HG03196 (cell line): ENCODE data around the gene SFTA2.
"Not testable (repeated sequence)": the region's sequence is repeated elsewhere in the genome, so short reads cannot be mapped to it uniquely, and the experiment has no call there.

ENCODE experiments used
- ATAC-seq: cut with Tn5 transposase; IDR thresholded peaks from one replicate; pipeline ENCODE4 v1.9.1; 2021; ENCODE audit not compliant: unreplicated experiment

The SFTA2 gene

GRCh38 chr6:30944051-30944450, 12.1 kb upstream of the SFTA2 start:
- ATAC-seq: no peak

DNA sequence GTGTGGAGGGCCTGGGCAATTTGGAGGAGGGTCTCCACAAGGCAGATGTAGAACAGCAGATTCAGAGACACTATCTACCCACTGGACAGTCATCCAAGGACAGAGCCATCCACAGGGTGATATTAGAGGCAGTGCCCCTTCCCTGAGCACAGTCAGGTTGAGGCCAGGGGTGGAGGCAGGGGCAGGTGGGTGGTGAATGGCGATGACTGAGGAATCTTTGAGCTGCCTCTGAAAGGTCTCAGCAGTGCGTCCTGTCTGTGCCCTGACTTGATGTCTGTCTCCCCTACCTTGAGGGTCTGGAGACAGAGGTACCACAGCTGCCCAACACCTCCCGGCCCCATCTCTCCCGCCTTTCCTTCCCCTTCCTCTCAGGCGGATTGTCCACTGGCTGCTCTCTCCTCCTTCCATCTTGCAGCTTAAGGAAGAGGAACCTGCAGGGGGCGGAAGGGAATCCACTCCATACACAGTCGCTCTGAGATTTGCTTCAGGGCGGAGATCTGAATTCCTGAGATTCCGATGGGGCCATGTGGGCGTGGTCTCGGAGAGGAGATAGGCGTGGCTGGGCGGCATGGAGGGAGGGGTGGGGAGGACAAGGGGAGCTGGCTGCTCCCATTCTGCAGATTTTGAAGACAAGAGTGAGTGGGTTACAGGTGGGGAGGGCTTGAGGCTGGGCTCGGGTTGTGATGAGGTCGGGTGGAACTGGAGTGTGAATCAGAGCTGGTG, 10.5 kb upstream of the SFTA2 start:
- no peak for ATAC-seq

- ATAC-seq: no peak
Measured at GRCh38 chr6:30940361-30940986, 8.5 kb upstream of the SFTA2 start, which contains the start of gene MUCL3. MUCL3 (plus strand) TSS chr6:30940973; CDS start chr6:30941000, 27 bp downstream.

- ATAC-seq: no peak
Measured at GRCh38 chr6:30939473-30939872, 7.5 kb upstream of the SFTA2 start.

- no peak for ATAC-seq
Measured at GRCh38 chr6:30938730-30939129, 6.8 kb upstream of the SFTA2 start.

DNA sequence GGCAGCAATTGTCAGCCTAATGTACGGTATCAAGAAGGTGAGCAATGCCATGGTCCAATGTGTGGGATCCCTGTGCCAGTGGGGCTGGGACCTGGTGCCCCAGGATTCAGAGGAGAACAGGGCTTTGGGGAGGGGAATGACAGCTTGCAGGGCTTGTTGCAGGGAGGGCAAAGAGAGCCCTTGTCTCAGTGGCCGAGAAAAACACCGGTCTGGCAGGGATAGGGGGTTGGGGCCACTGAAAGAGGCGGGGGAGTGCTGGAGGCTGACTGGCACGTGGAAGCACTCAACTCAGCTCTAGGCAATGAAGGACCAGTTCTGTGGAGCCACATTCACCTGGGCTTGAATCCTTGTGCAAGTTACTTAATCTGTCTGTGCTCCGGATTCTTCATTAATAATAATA, 5.3 kb upstream of the SFTA2 start:
- no peak for ATAC-seq

- ATAC-seq: no peak
Measured at GRCh38 chr6:30935018-30935417, 3.0 kb upstream of the SFTA2 start.

- no peak for ATAC-seq
Measured at GRCh38 chr6:30932665-30933365, 845 bp upstream of the SFTA2 start.

DNA sequence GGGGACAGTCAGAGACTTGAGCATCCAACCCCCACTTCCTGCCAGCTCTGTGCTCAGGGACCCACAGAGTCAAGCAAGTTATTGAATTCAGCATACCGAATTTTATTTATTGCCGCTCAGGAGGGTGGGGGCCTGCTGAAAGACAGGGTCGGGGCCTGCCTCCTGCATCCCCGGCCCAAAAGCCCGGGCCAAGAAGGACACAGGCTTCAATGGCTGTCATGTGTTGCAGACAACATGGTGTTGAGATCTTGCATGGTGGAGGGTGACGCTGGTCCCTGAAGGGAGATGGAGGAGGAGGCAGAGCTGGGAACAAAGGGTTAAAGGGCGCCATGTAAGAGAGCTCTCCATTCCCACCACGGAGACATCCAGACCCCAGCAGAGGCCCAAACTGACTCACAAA, 698 bp downstream of the SFTA2 start:
- ATAC-seq: no peak

- ATAC-seq: no peak
Measured at GRCh38 chr6:30930506-30930905, 1.5 kb downstream of the SFTA2 start.

DNA sequence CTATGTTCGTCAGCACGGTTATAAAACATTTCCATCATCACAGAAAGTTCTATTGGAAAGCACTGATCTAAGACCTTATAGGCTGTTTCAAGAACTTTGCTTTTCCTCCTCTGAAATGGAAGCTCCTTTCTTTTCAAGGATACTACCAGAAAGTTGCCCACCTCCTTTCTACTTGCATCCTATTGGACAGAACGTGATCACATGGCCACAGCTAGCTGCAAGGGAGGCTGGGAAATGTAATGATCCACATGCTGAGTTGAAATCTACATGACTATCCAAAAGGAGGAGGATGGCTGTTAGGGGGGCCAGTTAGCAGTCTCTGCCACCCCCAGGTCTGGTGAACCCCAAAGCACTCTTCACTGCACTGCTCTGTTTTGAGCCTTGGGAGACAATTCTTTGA, 3.3 kb downstream of the SFTA2 start:
- no peak for ATAC-seq

- ATAC-seq: not testable (repeated sequence)
Measured at GRCh38 chr6:30927080-30927479, 4.9 kb downstream of the SFTA2 start.

GRCh38 chr6:30926644-30927043, 5.3 kb downstream of the SFTA2 start:
- no peak for ATAC-seq

GRCh38 chr6:30924040-30924627, 7.8 kb downstream of the SFTA2 start:
- not testable (repeated sequence) for ATAC-seq

- ATAC-seq: no peak
Measured at GRCh38 chr6:30922447-30922852, 9.5 kb downstream of the SFTA2 start.

DNA sequence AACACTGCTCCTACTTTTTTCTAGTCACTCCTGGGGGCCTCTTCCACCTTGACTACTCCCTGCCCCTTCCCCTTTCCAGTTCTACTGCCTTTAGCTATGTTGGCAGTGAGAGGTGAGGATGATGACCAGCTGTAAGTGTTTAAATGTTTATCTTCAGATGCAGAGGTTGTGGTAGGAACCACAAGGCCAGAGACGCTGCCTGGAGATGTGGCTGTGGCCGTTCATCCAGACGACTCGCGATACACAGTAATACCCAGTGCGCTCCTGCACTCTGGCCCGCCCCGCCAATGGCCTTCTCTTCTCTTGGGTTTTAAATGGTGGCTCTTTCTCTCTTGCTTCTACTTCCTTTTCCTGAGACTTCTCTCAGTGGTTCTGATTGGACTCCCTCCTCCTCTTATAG, 13.3 kb downstream of the SFTA2 start:
- ATAC-seq: no peak

DNA sequence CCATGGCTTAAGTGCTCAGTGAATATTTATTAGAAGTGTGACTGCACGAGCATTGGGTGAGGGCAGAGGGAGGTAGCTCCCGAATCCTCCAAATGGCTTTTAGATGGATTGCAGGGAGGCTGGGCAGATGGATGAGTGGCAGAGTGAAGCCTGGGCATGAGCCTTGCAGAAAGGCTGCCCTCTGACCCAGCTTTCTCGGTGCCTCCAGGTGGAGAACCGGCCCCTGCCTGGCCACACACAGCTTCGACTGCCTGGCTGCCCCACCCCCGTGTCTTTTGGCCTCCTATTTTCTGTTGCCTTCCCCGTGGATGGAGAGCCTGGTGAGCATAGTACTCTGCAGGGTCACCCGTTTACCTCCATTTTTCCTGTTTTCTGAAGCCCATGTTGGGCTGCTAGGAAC, 14.5 kb downstream of the SFTA2 start:
- ATAC-seq: no peak

- no peak for ATAC-seq
Measured at GRCh38 chr6:30917041-30917440, 14.9 kb downstream of the SFTA2 start.

- ATAC-seq: no peak
Measured at GRCh38 chr6:30915591-30915946, 16.4 kb downstream of the SFTA2 start.

DNA sequence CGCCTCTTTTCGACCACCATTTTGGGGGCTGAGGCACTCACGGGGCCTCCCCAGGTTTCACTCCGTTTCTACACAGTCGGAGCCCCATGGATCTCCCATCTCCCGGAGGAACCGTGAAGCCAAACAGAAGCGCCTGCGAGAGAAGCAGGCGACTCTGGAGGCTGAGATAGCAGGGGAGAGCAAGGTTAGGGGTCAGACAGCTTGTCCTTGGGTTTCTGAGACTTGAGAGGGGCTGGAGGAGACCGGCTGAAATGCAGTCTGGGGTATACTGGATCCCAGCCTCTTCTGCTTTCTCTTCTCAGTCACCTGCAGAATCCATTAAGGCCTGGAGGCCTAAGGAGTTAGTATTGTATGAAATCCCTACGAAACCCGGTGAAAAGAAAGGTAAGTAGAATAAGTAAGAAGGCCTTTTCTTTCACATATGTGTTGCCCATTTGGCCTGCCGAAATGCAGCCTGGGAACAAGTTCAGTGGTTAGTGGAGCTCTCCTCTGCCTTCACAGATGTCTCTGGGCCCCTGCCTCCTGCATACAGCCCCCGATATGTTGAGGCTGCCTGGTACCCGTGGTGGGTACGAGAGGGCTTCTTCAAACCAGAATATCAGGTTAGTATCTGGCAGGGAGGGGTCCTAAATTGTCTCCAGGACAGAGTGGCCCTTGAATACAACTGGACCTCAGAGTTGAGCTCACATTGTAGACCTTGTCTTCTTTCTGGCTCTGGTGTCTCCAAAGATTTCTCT, 16.9 kb downstream of the SFTA2 start:
- ATAC-seq: no peak
